ENCODE results near the gene METTL2B.
"Not testable (repeated sequence)": the region's sequence is repeated elsewhere in the genome, so short reads cannot be mapped to it uniquely, and the experiment has no call there.

Gene METTL2B, protein sequence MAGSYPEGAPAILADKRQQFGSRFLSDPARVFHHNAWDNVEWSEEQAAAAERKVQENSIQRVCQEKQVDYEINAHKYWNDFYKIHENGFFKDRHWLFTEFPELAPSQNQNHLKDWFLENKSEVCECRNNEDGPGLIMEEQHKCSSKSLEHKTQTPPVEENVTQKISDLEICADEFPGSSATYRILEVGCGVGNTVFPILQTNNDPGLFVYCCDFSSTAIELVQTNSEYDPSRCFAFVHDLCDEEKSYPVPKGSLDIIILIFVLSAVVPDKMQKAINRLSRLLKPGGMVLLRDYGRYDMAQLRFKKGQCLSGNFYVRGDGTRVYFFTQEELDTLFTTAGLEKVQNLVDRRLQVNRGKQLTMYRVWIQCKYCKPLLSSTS

DNA sequence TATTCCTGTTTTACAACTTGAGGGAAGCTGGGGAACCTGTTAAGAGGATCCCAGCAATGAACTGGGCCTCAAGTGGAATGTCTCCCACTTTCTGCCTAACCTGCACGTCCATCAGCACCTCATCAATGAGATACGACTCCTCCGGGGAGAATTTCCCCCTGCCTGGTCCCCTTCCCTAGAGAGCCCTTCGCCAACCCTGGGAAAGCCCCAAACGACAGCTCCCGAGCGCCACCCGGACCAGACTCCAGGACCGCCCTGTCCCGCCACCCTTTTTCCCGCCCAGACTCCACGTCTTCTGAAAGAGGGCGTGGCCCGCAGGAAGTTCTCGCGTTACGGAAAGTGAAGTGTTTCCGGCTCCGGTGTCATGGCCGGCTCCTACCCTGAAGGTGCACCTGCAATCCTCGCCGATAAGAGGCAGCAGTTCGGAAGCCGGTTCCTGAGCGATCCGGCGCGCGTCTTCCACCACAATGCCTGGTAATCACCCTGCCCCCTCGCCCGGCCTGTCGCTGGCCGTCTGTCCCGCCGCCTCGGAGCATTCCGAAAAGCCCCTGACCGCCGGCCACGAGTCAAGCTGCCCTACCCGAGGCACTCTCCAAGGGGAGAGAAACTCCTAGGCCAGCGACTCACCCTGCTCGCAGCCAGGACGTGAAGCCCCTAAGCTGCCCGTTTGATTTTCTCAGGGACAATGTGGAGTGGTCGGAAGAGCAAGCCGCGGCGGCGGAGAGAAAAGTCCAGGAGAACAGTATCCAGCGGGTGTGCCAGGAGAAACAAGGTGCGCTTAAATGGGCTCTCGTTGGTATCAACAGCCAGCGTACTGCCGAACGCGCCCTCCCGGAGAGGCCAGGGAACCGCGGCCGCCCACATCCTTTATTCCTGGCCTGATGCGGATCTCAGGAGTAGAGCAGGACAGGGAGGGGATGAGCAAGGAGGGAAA, at the start of gene METTL2B:
Gene METTL2B (plus strand): TSS at position 347 of the 934 bp plus-strand sequence. CDS start 18 bp downstream, at position 365.
- DNase-seq (ENCODE audit: low spot score) = peak; percentile 92
- ATAC-seq (ENCODE audit: low read depth) = peak; percentile 93
- H3K4me1 ChIP-seq (ENCODE audit: insufficient read depth, poor library complexity, severe bottlenecking); H3K9me3 ChIP-seq (ENCODE audit: severe bottlenecking); H3K27me3 ChIP-seq (ENCODE audit: insufficient read depth, poor library complexity, severe bottlenecking): not testable (repeated sequence)
- peak within 1 kb of the TSS; percentile 62 for H3K27ac ChIP-seq (ENCODE audit: poor library complexity, severe bottlenecking)
- peak within 1 kb of the TSS; percentile 57 for H3K4me3 ChIP-seq (ENCODE audit: severe bottlenecking)
- TF ChIP-seq, protein P1, sequence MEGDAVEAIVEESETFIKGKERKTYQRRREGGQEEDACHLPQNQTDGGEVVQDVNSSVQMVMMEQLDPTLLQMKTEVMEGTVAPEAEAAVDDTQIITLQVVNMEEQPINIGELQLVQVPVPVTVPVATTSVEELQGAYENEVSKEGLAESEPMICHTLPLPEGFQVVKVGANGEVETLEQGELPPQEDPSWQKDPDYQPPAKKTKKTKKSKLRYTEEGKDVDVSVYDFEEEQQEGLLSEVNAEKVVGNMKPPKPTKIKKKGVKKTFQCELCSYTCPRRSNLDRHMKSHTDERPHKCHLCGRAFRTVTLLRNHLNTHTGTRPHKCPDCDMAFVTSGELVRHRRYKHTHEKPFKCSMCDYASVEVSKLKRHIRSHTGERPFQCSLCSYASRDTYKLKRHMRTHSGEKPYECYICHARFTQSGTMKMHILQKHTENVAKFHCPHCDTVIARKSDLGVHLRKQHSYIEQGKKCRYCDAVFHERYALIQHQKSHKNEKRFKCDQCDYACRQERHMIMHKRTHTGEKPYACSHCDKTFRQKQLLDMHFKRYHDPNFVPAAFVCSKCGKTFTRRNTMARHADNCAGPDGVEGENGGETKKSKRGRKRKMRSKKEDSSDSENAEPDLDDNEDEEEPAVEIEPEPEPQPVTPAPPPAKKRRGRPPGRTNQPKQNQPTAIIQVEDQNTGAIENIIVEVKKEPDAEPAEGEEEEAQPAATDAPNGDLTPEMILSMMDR (IDR thresholded peaks at IDR 0.05; ENCODE audit: poor library complexity, severe bottlenecking) = peak; percentile 22
- H3K36me3 ChIP-seq (ENCODE audit: low read depth) = peaks cover 20% of the 10 kb centered on the region

DNA sequence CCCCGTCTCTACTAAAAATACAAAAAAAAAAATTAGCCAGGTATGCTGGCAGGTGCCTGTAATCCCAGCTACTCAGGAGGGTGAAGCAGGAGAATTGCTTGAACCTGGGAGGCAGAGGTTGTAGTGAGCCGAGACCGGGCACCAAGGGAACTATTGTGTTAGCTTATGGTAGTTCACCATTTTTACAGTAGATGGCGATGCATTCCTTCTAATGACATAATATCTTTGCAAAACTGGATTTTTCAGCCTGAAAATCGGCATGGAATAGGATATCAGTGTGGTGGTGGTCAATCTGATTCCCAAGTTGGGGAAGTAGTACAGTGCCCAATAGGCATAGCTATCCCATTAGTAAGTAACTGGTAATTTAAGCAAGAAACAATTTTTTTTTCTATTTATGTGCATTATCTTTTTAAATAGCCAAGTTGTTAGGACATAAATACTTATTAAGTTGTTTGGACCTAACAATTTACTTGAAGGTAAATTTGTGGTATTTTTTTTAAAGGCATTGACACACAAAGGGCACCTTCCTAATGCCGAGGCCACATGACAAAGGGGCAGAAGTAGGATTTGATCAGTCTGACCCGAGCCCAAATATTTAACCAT, 49.2 kb upstream of the METTL2B start:
- TF ChIP-seq, protein P1 (IDR thresholded peaks at IDR 0.05; ENCODE audit: poor library complexity, severe bottlenecking) = peak; percentile 84
- no peak overlapping the region for H3K4me3 ChIP-seq (ENCODE audit: severe bottlenecking)
- no peaks in the 10 kb centered on the region for H3K4me1 ChIP-seq (ENCODE audit: insufficient read depth, poor library complexity, severe bottlenecking)
- H3K27me3 ChIP-seq (ENCODE audit: insufficient read depth, poor library complexity, severe bottlenecking) = no peaks in the 10 kb centered on the region
- no peak overlapping the region for H3K27ac ChIP-seq (ENCODE audit: poor library complexity, severe bottlenecking)
- no peaks in the 10 kb centered on the region for H3K36me3 ChIP-seq (ENCODE audit: low read depth)
- DNase-seq (ENCODE audit: low spot score) (no peak), ATAC-seq (ENCODE audit: low read depth) (peak; percentile 51; the same call in 2 of the 3 replicates)
- H3K9me3 ChIP-seq (ENCODE audit: severe bottlenecking) = no peaks in the 10 kb centered on the region

DNA sequence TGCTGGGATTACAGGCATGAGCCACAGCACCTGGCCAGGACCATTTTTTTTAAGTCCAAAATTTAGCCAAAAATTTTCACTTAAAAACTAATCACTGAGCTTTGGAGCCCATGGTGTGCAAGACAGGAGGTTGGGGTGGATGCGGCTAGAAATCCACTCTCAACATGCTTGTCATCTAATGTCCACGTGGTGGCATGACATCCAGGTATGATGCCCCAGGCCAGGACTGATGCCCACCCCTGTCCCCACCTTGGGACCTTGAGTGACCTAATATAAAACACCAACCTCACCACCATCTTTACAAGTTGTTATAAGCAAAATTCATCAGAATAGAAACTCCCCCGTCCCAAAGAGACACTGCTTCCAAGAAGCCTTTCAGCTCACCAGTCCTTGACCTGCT, 46.3 kb upstream of the METTL2B start:
- Histone ChIP-seq H3K27ac (ENCODE audit: poor library complexity, severe bottlenecking) (no peak overlapping the region), H3K4me3 (ENCODE audit: severe bottlenecking) (no peak overlapping the region), H3K9me3 (ENCODE audit: severe bottlenecking) (no peaks in the 10 kb centered on the region), H3K36me3 (ENCODE audit: low read depth) (no peaks in the 10 kb centered on the region), H3K4me1 (ENCODE audit: insufficient read depth, poor library complexity, severe bottlenecking) (no peaks in the 10 kb centered on the region), H3K27me3 (ENCODE audit: insufficient read depth, poor library complexity, severe bottlenecking) (no peaks in the 10 kb centered on the region)
- ATAC-seq (ENCODE audit: low read depth) (no peak), DNase-seq (ENCODE audit: low spot score) (no peak)
- TF ChIP-seq, protein P1 (IDR thresholded peaks at IDR 0.05; ENCODE audit: poor library complexity, severe bottlenecking) = no peak

DNA sequence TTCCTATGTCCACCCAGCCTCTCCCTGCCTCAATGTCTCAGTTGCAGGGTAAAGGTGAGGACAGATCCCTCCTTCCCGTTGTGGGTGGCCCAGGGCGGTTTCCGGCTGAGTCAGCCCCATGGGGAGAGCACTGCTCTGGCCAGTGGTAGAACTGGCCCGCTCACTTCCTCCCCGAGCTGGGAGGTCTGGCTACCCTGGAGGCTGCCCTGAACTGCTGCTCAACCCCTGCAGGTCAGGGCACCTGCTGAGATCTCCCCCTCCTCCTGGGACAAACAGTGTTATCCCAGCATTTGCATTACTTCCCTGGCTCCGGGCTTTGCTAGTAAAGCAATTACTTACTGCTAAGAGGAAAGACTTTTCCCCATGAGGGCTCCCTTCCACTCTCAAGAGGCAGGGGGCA, 45.3 kb upstream of the METTL2B start:
- TF ChIP-seq, protein P1 (IDR thresholded peaks at IDR 0.05; ENCODE audit: poor library complexity, severe bottlenecking) = no peak
- DNase-seq (ENCODE audit: low spot score) (no peak), ATAC-seq (ENCODE audit: low read depth) (peak; percentile 42; the same call in 2 of the 3 replicates)
- Histone ChIP-seq H3K27me3 (ENCODE audit: insufficient read depth, poor library complexity, severe bottlenecking) (no peaks in the 10 kb centered on the region), H3K36me3 (ENCODE audit: low read depth) (no peaks in the 10 kb centered on the region), H3K9me3 (ENCODE audit: severe bottlenecking) (no peaks in the 10 kb centered on the region), H3K4me3 (ENCODE audit: severe bottlenecking) (no peak overlapping the region), H3K27ac (ENCODE audit: poor library complexity, severe bottlenecking) (no peak overlapping the region), H3K4me1 (ENCODE audit: insufficient read depth, poor library complexity, severe bottlenecking) (no peaks in the 10 kb centered on the region)

Measured in RWPE2 (cell line).